ENCODE results near the gene ZNF274. TPM values are rescaled to one million over a fixed set of nuclear protein-coding genes. Genes with fewer than 3 reads are reported as not detected.

Gene ZNF274
- total RNA-seq, 1 experiment from 2014 or later = 27.5 TPM

GRCh38 chr19:58228585-58229254, 45.9 kb downstream of the ZNF274 start, which contains the start of gene ZNF544 (continued):
- TF ChIP-seq, protein P1, sequence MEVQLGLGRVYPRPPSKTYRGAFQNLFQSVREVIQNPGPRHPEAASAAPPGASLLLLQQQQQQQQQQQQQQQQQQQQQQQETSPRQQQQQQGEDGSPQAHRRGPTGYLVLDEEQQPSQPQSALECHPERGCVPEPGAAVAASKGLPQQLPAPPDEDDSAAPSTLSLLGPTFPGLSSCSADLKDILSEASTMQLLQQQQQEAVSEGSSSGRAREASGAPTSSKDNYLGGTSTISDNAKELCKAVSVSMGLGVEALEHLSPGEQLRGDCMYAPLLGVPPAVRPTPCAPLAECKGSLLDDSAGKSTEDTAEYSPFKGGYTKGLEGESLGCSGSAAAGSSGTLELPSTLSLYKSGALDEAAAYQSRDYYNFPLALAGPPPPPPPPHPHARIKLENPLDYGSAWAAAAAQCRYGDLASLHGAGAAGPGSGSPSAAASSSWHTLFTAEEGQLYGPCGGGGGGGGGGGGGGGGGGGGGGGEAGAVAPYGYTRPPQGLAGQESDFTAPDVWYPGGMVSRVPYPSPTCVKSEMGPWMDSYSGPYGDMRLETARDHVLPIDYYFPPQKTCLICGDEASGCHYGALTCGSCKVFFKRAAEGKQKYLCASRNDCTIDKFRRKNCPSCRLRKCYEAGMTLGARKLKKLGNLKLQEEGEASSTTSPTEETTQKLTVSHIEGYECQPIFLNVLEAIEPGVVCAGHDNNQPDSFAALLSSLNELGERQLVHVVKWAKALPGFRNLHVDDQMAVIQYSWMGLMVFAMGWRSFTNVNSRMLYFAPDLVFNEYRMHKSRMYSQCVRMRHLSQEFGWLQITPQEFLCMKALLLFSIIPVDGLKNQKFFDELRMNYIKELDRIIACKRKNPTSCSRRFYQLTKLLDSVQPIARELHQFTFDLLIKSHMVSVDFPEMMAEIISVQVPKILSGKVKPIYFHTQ (CRISPR knock-in tag; IDR thresholded peaks at IDR 0.05) = no peak
- TF ChIP-seq ZNF423 (CRISPR knock-in tag; IDR thresholded peaks at IDR 0.05) (no peak), NFATC4 (CRISPR knock-in tag; IDR thresholded peaks at IDR 0.05) (no peak)
- TF ChIP-seq, protein P2, sequence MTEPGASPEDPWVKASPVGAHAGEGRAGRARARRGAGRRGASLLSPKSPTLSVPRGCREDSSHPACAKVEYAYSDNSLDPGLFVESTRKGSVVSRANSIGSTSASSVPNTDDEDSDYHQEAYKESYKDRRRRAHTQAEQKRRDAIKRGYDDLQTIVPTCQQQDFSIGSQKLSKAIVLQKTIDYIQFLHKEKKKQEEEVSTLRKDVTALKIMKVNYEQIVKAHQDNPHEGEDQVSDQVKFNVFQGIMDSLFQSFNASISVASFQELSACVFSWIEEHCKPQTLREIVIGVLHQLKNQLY (CRISPR knock-in tag; IDR thresholded peaks at IDR 0.05) = no peak

DNA sequence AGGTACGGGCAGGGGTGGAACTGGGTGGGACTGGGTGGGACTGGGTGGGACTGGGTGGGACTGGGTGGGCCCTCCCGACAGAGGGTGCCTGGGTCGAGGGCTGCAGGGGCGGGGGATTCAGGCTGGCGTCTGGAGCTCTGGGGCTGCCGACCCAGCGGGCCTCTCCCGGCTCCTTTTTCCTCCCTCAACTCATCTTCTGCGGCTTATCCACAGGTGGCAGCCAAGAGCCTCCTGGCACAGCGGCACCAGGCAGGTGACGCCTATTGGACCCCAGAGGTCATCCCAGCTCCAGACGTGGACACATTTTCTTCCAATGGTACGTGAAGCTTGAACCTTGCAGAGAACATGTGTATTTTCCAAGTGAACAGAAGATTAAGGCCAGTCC, 46.4 kb downstream of the ZNF274 start:
- peak overlapping the region; percentile 89 for H3K27ac Mint-ChIP-seq
- H3K36me3 Mint-ChIP-seq = peaks cover 46% of the 10 kb centered on the region
- peaks cover 4% of the 10 kb centered on the region; the same call in 1 of the 2 replicates for H3K27me3 Mint-ChIP-seq (ENCODE audit: low read depth)
- TF ChIP-seq, protein P2 (CRISPR knock-in tag; IDR thresholded peaks at IDR 0.05) = no peak
- TF ChIP-seq GABPB1 (CRISPR knock-in tag; IDR thresholded peaks at IDR 0.05) (no peak), ZNF317 (CRISPR knock-in tag; IDR thresholded peaks at IDR 0.05; ENCODE audit: borderline replicate concordance, low read depth) (no peak), ZBTB43 (CRISPR knock-in tag; IDR thresholded peaks at IDR 0.05) (no peak), ZNF232 (CRISPR knock-in tag; IDR thresholded peaks at IDR 0.05) (no peak), PRDM15 (CRISPR knock-in tag; IDR thresholded peaks at IDR 0.05) (no peak), OVOL2 (CRISPR knock-in tag; IDR thresholded peaks at IDR 0.05; ENCODE audit: borderline replicate concordance) (no peak), ZNF263 (CRISPR knock-in tag; IDR thresholded peaks at IDR 0.05; ENCODE audit: low read depth) (no peak), HMGA2 (CRISPR knock-in tag; IDR thresholded peaks at IDR 0.05) (no peak), SP1 (CRISPR knock-in tag; conservative IDR thresholded peaks at IDR 0.05) (no peak), MYBL2 (CRISPR knock-in tag; IDR thresholded peaks at IDR 0.05) (no peak), CREM (CRISPR knock-in tag; IDR thresholded peaks at IDR 0.05) (no peak)
- TF ChIP-seq, protein P3, sequence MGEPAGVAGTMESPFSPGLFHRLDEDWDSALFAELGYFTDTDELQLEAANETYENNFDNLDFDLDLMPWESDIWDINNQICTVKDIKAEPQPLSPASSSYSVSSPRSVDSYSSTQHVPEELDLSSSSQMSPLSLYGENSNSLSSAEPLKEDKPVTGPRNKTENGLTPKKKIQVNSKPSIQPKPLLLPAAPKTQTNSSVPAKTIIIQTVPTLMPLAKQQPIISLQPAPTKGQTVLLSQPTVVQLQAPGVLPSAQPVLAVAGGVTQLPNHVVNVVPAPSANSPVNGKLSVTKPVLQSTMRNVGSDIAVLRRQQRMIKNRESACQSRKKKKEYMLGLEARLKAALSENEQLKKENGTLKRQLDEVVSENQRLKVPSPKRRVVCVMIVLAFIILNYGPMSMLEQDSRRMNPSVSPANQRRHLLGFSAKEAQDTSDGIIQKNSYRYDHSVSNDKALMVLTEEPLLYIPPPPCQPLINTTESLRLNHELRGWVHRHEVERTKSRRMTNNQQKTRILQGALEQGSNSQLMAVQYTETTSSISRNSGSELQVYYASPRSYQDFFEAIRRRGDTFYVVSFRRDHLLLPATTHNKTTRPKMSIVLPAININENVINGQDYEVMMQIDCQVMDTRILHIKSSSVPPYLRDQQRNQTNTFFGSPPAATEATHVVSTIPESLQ (CRISPR knock-in tag; IDR thresholded peaks at IDR 0.05) = no peak
- TF ChIP-seq, protein P4, sequence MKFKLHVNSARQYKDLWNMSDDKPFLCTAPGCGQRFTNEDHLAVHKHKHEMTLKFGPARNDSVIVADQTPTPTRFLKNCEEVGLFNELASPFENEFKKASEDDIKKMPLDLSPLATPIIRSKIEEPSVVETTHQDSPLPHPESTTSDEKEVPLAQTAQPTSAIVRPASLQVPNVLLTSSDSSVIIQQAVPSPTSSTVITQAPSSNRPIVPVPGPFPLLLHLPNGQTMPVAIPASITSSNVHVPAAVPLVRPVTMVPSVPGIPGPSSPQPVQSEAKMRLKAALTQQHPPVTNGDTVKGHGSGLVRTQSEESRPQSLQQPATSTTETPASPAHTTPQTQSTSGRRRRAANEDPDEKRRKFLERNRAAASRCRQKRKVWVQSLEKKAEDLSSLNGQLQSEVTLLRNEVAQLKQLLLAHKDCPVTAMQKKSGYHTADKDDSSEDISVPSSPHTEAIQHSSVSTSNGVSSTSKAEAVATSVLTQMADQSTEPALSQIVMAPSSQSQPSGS (CRISPR knock-in tag; IDR thresholded peaks at IDR 0.05; ENCODE audit: borderline replicate concordance, low read depth) = no peak
- TF ChIP-seq, protein P5, sequence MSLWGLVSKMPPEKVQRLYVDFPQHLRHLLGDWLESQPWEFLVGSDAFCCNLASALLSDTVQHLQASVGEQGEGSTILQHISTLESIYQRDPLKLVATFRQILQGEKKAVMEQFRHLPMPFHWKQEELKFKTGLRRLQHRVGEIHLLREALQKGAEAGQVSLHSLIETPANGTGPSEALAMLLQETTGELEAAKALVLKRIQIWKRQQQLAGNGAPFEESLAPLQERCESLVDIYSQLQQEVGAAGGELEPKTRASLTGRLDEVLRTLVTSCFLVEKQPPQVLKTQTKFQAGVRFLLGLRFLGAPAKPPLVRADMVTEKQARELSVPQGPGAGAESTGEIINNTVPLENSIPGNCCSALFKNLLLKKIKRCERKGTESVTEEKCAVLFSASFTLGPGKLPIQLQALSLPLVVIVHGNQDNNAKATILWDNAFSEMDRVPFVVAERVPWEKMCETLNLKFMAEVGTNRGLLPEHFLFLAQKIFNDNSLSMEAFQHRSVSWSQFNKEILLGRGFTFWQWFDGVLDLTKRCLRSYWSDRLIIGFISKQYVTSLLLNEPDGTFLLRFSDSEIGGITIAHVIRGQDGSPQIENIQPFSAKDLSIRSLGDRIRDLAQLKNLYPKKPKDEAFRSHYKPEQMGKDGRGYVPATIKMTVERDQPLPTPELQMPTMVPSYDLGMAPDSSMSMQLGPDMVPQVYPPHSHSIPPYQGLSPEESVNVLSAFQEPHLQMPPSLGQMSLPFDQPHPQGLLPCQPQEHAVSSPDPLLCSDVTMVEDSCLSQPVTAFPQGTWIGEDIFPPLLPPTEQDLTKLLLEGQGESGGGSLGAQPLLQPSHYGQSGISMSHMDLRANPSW (CRISPR knock-in tag; conservative IDR thresholded peaks at IDR 0.05; ENCODE audit: low read depth) = no peak
- H3K9me3 Mint-ChIP-seq = peaks cover 9% of the 10 kb centered on the region
- CTCF ChIA-PET = interaction anchor here (0.9 to 2.2 kb wide), 7 partner anchors 8 to 285 kb away, joined by 3 to 12 read pairs (median 5); partner anchors contain the start of genes ZNF8 and ZSCAN22
- ATAC-seq (peak; percentile 68), DNase-seq (ENCODE audit: low spot score) (peak; percentile 60)
- POLR2A ChIA-PET = interaction anchor here (1.2 to 2.4 kb wide), 4 partner anchors 25 to 49 kb away, joined by 4 to 13 read pairs (median 5); no protein-coding TSS in a partner anchor
- peaks cover 22% of the 10 kb centered on the region for H3K4me1 Mint-ChIP-seq
- H3K4me3 Mint-ChIP-seq = peak overlapping the region; percentile 92
